Measurements from ENCODE around the gene IFNGR2.
A peak's percentile ranks its signal among the peaks of the same experiment; 100 is the strongest.
"Not testable (repeated sequence)": the region's sequence is repeated elsewhere in the genome, so short reads cannot be mapped to it uniquely, and the experiment has no call there.

Gene IFNGR2

GRCh38 chr21:33374080-33374449 lies 29.1 kb upstream of the IFNGR2 start:
- no peak for DNase-seq (ENCODE audit: extremely low spot score)
- no peak for TF ChIP-seq CTCF (IDR thresholded peaks at IDR 0.05; ENCODE audit: control extremely low read depth, extremely low read depth, low read depth, missing control alignments)
- ChIA-PET POLR2A (no interaction called here), CTCF (interaction anchor here (1.0 to 15.0 kb wide), 4 partner anchors 14 to 177 kb away, joined by 3 to 142 read pairs (median 4); no protein-coding TSS in a partner anchor)

GRCh38 chr21:33374450-33375096 lies 28.6 kb upstream of the IFNGR2 start:
- CTCF ChIA-PET = interaction anchor here (0.6 to 15.0 kb wide), 6 partner anchors 8 to 177 kb away, joined by 3 to 142 read pairs (median 3); no protein-coding TSS in a partner anchor
- POLR2A ChIA-PET = no interaction called here

GRCh38 chr21:33375101-33375644 lies 28.0 kb upstream of the IFNGR2 start:
- no peak for DNase-seq (ENCODE audit: extremely low spot score)
- no peak for TF ChIP-seq CTCF (IDR thresholded peaks at IDR 0.05; ENCODE audit: control extremely low read depth, extremely low read depth, low read depth, missing control alignments)
- POLR2A ChIA-PET = no interaction called here
- CTCF ChIA-PET = interaction anchor here (0.6 to 15.0 kb wide), 6 partner anchors 9 to 178 kb away, joined by 3 to 142 read pairs (median 3); no protein-coding TSS in a partner anchor

More at GRCh38 chr21:33374450-33375096, 28.6 kb upstream of the IFNGR2 start:
- TF ChIP-seq CTCF (IDR thresholded peaks at IDR 0.05; ENCODE audit: control extremely low read depth, extremely low read depth, low read depth, missing control alignments) = peak; percentile 55
- DNase-seq (ENCODE audit: extremely low spot score) = no peak

- no peak for TF ChIP-seq CTCF (IDR thresholded peaks at IDR 0.05; ENCODE audit: control extremely low read depth, extremely low read depth, low read depth, missing control alignments)
- ChIA-PET CTCF (interaction anchor here (1.0 to 15.0 kb wide), 7 partner anchors 9 to 443 kb away, joined by 3 to 142 read pairs (median 5); no protein-coding TSS in a partner anchor), POLR2A (no interaction called here)
- no peak for DNase-seq (ENCODE audit: extremely low spot score)
Observed at GRCh38 chr21:33377221-33377920, 25.8 kb upstream of the IFNGR2 start.

GRCh38 chr21:33378081-33378480 lies 25.1 kb upstream of the IFNGR2 start:
- no peak for TF ChIP-seq CTCF (IDR thresholded peaks at IDR 0.05; ENCODE audit: control extremely low read depth, extremely low read depth, low read depth, missing control alignments)
- no peak for DNase-seq (ENCODE audit: extremely low spot score)
- ChIA-PET POLR2A (no interaction called here), CTCF (interaction anchor here (1.4 to 15.0 kb wide), 4 partner anchors 8 to 178 kb away, joined by 3 to 142 read pairs (median 6); no protein-coding TSS in a partner anchor)

GRCh38 chr21:33379934-33380333 lies 23.3 kb upstream of the IFNGR2 start:
- POLR2A ChIA-PET = interaction anchor here (1.0 to 1.6 kb wide), 3 partner anchors 18 to 55 kb away, joined by 3 to 5 read pairs (median 4); partner anchors contain the start of gene IFNAR1
- CTCF ChIA-PET = interaction anchor here (1.0 to 15.0 kb wide), 4 partner anchors 20 to 180 kb away, joined by 3 to 142 read pairs (median 4); no protein-coding TSS in a partner anchor
- DNase-seq (ENCODE audit: extremely low spot score) = not testable (repeated sequence)

Measured in GM10248 (cell line).